GM12872 (cell line): Measurements from ENCODE around the gene ZAR1.

Source experiments
- TF ChIP-seq, protein P1 (sequence below): IDR thresholded peaks from 3 replicates; pipeline ENCODE4 v1.5.1; 2011; ENCODE audit warnings: low read depth, mild to moderate bottlenecking, low read length, moderate library complexity; ENCODE audit not compliant: insufficient read depth

ZAR1 gene

DNA sequence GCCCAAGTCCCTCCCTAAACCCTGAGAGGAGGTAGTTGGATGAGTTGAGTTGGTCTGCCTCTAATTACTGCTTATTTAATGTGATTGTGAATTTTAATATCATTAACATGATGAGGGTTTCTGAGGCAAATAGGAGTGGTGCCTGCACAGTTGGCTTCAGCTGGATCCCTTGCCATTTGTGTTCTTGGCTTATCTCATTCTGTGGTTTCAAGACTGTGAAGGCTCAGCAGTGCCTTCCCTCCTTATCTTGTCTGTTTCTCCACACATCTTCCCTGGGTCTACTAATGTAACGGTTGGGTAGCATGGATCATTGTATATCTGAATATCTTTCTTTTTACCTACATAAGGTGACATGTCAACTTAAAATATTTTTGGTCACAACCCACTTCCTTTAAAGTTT lies 8.5 kb upstream of the ZAR1 start:
- TF ChIP-seq, protein P1, sequence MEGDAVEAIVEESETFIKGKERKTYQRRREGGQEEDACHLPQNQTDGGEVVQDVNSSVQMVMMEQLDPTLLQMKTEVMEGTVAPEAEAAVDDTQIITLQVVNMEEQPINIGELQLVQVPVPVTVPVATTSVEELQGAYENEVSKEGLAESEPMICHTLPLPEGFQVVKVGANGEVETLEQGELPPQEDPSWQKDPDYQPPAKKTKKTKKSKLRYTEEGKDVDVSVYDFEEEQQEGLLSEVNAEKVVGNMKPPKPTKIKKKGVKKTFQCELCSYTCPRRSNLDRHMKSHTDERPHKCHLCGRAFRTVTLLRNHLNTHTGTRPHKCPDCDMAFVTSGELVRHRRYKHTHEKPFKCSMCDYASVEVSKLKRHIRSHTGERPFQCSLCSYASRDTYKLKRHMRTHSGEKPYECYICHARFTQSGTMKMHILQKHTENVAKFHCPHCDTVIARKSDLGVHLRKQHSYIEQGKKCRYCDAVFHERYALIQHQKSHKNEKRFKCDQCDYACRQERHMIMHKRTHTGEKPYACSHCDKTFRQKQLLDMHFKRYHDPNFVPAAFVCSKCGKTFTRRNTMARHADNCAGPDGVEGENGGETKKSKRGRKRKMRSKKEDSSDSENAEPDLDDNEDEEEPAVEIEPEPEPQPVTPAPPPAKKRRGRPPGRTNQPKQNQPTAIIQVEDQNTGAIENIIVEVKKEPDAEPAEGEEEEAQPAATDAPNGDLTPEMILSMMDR: no peak

DNA sequence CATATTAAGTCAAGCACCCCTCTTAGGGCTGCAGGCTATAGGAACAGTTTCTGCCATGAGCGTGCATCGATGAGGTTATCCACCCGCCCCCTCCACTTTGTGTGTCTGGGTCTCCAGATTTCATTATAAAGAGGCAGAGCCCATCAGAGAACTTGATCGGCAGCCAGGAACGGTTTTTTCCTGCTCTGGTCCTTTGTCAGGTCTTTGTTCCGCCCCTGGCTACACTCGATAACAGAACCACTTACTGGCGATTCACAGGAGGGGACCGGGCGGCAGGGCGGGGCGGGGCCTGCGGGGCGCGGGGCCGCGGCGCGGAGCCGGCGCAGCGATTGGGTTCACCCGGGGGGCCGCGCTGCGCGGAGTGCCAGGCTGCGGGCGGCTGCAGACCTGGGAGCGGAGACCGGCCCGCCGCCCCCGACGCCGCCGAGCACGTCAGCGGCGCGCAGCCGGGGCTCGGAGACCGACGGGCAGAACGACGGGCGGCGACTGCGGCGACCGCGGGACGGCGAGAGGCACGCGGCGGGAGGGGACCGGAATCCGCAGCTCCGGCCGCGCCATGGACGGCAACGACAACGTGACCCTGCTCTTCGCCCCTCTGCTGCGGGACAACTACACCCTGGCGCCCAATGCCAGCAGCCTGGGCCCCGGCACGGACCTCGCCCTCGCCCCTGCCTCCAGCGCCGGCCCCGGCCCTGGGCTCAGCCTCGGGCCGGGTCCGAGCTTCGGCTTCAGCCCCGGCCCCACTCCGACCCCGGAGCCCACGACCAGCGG lies 6.9 kb upstream of the ZAR1 start, which contains the start of gene SLC10A4:
SLC10A4 (plus strand) TSS at position 338 of the 771 bp plus-strand sequence; CDS start at position 557, 219 bp downstream.
- TF ChIP-seq, protein P1: no peak

DNA sequence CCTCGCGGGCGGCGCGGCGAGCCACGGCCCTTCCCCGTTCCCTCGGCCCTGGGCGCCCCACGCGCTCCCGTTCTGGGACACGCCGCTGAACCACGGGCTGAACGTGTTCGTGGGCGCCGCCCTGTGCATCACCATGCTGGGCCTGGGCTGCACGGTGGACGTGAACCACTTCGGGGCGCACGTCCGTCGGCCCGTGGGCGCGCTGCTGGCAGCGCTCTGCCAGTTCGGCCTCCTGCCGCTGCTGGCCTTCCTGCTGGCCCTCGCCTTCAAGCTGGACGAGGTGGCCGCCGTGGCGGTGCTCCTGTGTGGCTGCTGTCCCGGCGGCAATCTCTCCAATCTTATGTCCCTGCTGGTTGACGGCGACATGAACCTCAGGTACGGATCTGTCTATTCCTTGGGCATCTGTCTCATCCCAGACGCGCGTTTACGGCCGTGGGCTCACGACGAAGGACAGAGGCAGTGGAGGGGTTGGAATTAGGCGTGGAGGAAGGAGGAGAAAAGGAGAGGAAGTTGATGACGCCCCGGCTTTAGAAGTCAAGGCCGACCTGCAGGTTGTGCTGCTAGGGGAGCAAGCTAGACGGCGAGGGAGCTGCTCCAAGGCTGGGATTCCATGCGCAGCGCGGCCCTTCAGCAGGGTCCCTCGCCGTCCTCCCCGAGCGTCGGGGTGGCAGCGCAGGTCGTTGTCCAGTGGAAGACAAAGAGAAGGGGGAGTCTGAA lies 6.1 kb upstream of the ZAR1 start:
- TF ChIP-seq, protein P1: no peak

DNA sequence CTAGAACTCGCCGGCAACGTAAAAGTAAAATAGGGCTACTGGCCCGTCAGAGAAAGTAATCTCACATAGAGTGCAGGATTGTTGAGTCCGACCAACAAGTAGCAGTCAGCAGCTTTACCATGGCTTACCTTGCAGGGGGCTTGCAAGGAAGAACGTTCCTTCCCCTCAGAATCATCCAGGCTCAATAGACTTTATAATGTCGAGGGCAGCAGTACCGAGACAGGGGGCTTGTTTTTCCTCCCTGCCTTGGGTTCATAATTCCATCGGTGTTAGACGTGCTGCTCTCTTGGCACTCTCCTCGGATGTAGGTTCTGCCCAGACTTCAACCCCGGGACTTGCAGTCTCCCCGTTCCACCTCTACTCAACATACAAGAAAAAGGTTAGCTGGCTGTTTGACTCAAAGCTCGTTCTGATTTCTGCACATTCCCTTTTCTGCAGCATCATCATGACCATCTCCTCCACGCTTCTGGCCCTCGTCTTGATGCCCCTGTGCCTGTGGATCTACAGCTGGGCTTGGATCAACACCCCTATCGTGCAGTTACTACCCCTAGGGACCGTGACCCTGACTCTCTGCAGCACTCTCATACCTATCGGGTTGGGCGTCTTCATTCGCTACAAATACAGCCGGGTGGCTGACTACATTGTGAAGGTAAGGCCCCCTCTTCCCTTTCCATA lies 5.4 kb upstream of the ZAR1 start:
- TF ChIP-seq, protein P1: no peak

DNA sequence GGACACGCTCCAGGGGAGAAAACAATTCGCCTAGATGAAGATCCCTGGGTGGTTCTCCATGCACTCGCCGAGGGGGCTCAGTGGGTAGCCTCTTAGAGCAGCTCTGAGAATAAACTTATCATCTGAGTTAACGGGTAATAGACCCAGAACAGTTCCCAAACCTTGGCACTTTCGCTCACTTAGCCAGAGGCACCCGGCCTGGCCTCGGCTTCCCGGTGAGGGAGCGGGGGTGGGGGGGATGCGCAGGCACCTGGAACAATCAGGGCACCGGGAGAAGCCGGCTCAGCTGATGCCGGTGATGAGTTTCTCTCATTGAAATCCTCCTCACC lies 405 bp upstream of the ZAR1 start:
- TF ChIP-seq, protein P1: no peak

DNA sequence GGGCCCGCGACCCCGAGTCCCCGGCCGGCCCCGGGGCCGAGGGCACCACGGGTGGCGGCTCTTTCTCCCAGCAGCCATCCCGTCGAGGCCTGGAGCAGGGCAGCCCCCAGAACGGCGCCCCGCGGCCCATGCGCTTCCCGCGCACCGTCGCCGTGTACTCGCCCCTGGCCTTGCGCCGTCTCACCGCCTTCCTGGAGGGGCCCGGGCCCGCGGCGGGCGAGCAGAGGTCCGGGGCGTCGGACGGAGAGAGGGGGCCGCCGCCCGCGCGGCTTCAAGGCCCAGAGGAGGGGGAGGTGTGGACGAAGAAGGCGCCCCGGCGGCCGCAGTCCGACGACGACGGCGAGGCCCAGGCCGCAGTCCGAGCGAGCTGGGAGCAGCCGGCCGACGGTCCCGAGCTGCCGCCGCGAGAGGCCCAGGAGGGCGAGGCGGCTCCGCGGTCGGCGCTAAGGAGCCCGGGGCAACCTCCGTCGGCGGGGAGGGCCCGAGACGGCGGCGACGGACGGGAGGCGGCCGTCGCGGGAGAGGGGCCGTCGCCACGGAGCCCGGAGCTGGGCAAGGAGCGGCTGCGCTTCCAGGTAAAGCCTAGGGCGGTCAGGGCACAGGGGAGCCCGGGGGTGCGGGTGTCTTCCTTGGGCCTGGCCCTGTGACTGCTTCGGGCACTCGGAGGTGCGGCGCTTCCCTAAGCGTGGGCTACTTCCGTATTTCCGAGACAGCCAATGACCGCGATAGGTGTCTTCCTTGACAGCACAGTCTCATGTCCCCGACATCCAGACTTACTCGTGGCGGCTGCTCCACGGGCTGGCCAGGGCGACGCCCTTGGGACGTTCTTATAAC lies 845 bp downstream of the ZAR1 start:
- TF ChIP-seq, protein P1: no peak
